ENCODE results near the gene PDE4B.

Gene PDE4B

GRCh38 chr1:66270119-66270812 lies 477.6 kb downstream of the PDE4B start:
- DNase-seq, result no peak

- peak; percentile 14 to 75 for DNase-seq
Measured at GRCh38 chr1:66271216-66271903, 478.7 kb downstream of the PDE4B start.

- DNase-seq, result peak in 1 of 2 donors; percentile 24
Measured at GRCh38 chr1:66271904-66272254, 479.2 kb downstream of the PDE4B start.

- DNase-seq, result no peak
Measured at GRCh38 chr1:66273656-66274055, 481.0 kb downstream of the PDE4B start.

- no peak for DNase-seq
Measured at GRCh38 chr1:66274634-66275033, 481.9 kb downstream of the PDE4B start.

- no peak for DNase-seq
Measured at GRCh38 chr1:66275083-66275482, 482.4 kb downstream of the PDE4B start.

- DNase-seq, result peak; percentile 38 to 44
Measured at GRCh38 chr1:66275601-66276023, 482.9 kb downstream of the PDE4B start.

- DNase-seq, result no peak
Measured at GRCh38 chr1:66276218-66276617, 483.5 kb downstream of the PDE4B start.

GRCh38 chr1:66278260-66279021 lies 485.7 kb downstream of the PDE4B start:
- peak; percentile 57 to 96 for DNase-seq

GRCh38 chr1:66281808-66282207 lies 489.1 kb downstream of the PDE4B start:
- no peak for DNase-seq

- no peak for DNase-seq
Measured at GRCh38 chr1:66282343-66282852, 489.7 kb downstream of the PDE4B start.

GRCh38 chr1:66282891-66283621 lies 490.4 kb downstream of the PDE4B start:
- DNase-seq, result no peak

GRCh38 chr1:66283622-66284041 lies 490.9 kb downstream of the PDE4B start:
- no peak for DNase-seq

- no peak for DNase-seq
Measured at GRCh38 chr1:66284746-66285145, 492.1 kb downstream of the PDE4B start.

- no peak for DNase-seq
Measured at GRCh38 chr1:66285618-66286270, 493.0 kb downstream of the PDE4B start.

GRCh38 chr1:66286307-66286706 lies 493.6 kb downstream of the PDE4B start:
- DNase-seq, result no peak

- no peak for DNase-seq
Measured at GRCh38 chr1:66288048-66288447, 495.4 kb downstream of the PDE4B start.

GRCh38 chr1:66290761-66291530 lies 498.3 kb downstream of the PDE4B start:
- DNase-seq, result no peak

GRCh38 chr1:66291531-66291864 lies 498.8 kb downstream of the PDE4B start:
- DNase-seq, result no peak

- no peak for DNase-seq
Measured at GRCh38 chr1:66292305-66292704, 499.6 kb downstream of the PDE4B start.

GRCh38 chr1:66292944-66293343 lies 500.2 kb downstream of the PDE4B start:
- peak; percentile 49 to 55 for DNase-seq
